Neuronal stem cell (in vitro differentiated cells): ENCODE results near the gene APOOL.
A peak's percentile ranks its signal among the peaks of the same experiment; 100 is the strongest.

Source experiments
- DNase-seq: peaks from one replicate; pipeline ENCODE4 v3.0.0-alpha.2; 2013; ENCODE audit warnings: low spot score
- H2AFZ ChIP-seq: one replicate; pipeline ENCODE4 v1.6.1; 2013; ENCODE audit warnings: mild to moderate bottlenecking, low read length, inconsistent platforms
- H2AK5ac ChIP-seq: 2 replicates; pipeline ENCODE4 v1.6.1; 2013; ENCODE audit warnings: low read depth, mild to moderate bottlenecking, inconsistent platforms, low read length, moderate library complexity, mixed read lengths
- H2BK120ac ChIP-seq: 2 replicates; pipeline ENCODE4 v1.6.1; 2013; ENCODE audit warnings: low read depth, mild to moderate bottlenecking, inconsistent platforms, low read length, moderate library complexity, mixed read lengths
- H2BK12ac ChIP-seq: one replicate; pipeline ENCODE4 v1.6.1; 2013; ENCODE audit warnings: low read length, inconsistent platforms
- H2BK15ac ChIP-seq: 2 replicates; pipeline ENCODE4 v1.6.1; 2013; ENCODE audit warnings: mild to moderate bottlenecking, low read length, inconsistent platforms, mixed read lengths
- H2BK5ac ChIP-seq: one replicate; pipeline ENCODE4 v1.6.1; 2013; ENCODE audit warnings: inconsistent platforms, mild to moderate bottlenecking, low read length, moderate library complexity
- H3K14ac ChIP-seq: one replicate; pipeline ENCODE4 v1.6.1; 2013; ENCODE audit warnings: low read length, inconsistent platforms
- H3K18ac ChIP-seq: 2 replicates; pipeline ENCODE4 v1.6.1; 2013; ENCODE audit warnings: low read length, inconsistent platforms
- H3K23ac ChIP-seq: 2 replicates; pipeline ENCODE4 v1.6.1; 2013; ENCODE audit warnings: low read depth, mild to moderate bottlenecking, mixed read lengths, low read length, inconsistent platforms; ENCODE audit not compliant: poor library complexity
- H3K27ac ChIP-seq: replicated peaks from 3 replicates; pipeline ENCODE4 v1.5.1; 2013; ENCODE audit warnings: low read length, inconsistent platforms
- H3K27me3 ChIP-seq, 3 experiments: 2 replicates each; pipeline ENCODE4 v1.6.1; 2013; ENCODE audit warnings: low read length in 3 of 3, mild to moderate bottlenecking in 2 of 3, inconsistent platforms in 1 of 3, low read depth in 1 of 3, mixed read lengths in 1 of 3, moderate library complexity in 1 of 3; ENCODE audit not compliant: control insufficient read depth in 3 of 3, insufficient read depth in 3 of 3
- H3K36me3 ChIP-seq, 2 donors: replicated peaks in 1 of 2; 2 replicates each; pipeline ENCODE4 v1.6.1; 2013; ENCODE audit warnings: low read length in 2 of 2; ENCODE audit not compliant: control insufficient read depth in 2 of 2, insufficient read depth in 2 of 2
- H3K4ac ChIP-seq: 2 replicates; pipeline ENCODE4 v1.6.1; 2013; ENCODE audit warnings: inconsistent platforms, mild to moderate bottlenecking, low read length, moderate library complexity
- H3K4me1 ChIP-seq, 2 donors: 1 replicate in 1 of 2; 2 replicates in 1 of 2; pipeline ENCODE4 v1.6.1; 2013; ENCODE audit warnings: low read length in 2 of 2, low read depth in 1 of 2; ENCODE audit not compliant: control insufficient read depth in 2 of 2, insufficient read depth in 1 of 2
- H3K4me2 ChIP-seq: one replicate; pipeline ENCODE4 v1.6.1; 2013; ENCODE audit warnings: mild to moderate bottlenecking, low read length, inconsistent platforms; ENCODE audit not compliant: insufficient read depth, poor library complexity, severe bottlenecking
- H3K4me3 ChIP-seq, 2 donors: 2 replicates each; pipeline ENCODE4 v1.5.1; 2013; ENCODE audit warnings: low read length in 2 of 2, mild to moderate bottlenecking in 2 of 2, inconsistent platforms in 1 of 2, moderate library complexity in 1 of 2
- H3K79me1 ChIP-seq: one replicate; pipeline ENCODE4 v1.6.1; 2013; ENCODE audit warnings: low read depth, mild to moderate bottlenecking, inconsistent platforms, low read length, moderate library complexity
- H3K9ac ChIP-seq: one replicate; pipeline ENCODE4 v1.6.1; 2013; ENCODE audit warnings: mild to moderate bottlenecking, low read depth, low read length, inconsistent platforms; ENCODE audit not compliant: poor library complexity
- H3K9me3 ChIP-seq, 2 donors: replicated peaks in 1 of 2; 2 replicates each; pipeline versions ENCODE3 to v1.6.1; 2013; ENCODE audit warnings: low read length in 2 of 2, mild to moderate bottlenecking in 2 of 2, inconsistent platforms in 1 of 2, low read depth in 1 of 2, mixed read lengths in 1 of 2, moderate library complexity in 1 of 2; ENCODE audit not compliant: control insufficient read depth in 2 of 2, insufficient read depth in 1 of 2
- H4K8ac ChIP-seq: one replicate; pipeline ENCODE4 v1.6.1; 2013; ENCODE audit warnings: low read depth, mild to moderate bottlenecking, inconsistent platforms, low read length, moderate library complexity
- H4K91ac ChIP-seq: one replicate; pipeline ENCODE4 v1.6.1; 2013; ENCODE audit warnings: low read length, low read depth, mild to moderate bottlenecking, inconsistent platforms; ENCODE audit not compliant: poor library complexity
- WGBS, 2 donors: extraction: QIAGEN DNeasy Blood & Tissue Kit; methylation state at CpG; one replicate each; pipeline ENCODE4 v1.1.7; 2013; ENCODE audit warnings: missing lambda C conversion rate in 2 of 2, mixed read lengths in 1 of 2; ENCODE audit not compliant: insufficient read length in 2 of 2, insufficient replicate concordance in 1 of 2; ENCODE audit errors: extremely low coverage in 2 of 2; 5-methylcytosine and 5-hydroxymethylcytosine counted together

The APOOL gene

GRCh38 chrX:85111347-85111746, 107.7 kb downstream of the APOOL start:
- no peaks in the 10 kb centered on the region for H3K4me1 ChIP-seq
- no peak overlapping the region for H2BK5ac ChIP-seq
- H2BK15ac ChIP-seq: no peak overlapping the region
- H3K14ac ChIP-seq: no peak overlapping the region
- no peak overlapping the region for H3K23ac ChIP-seq
- H4K8ac ChIP-seq: no peak overlapping the region
- no peak overlapping the region for H2BK12ac ChIP-seq
- no peak overlapping the region for H3K4me2 ChIP-seq
- H4K91ac ChIP-seq: no peak overlapping the region
- no peak overlapping the region for H3K27ac ChIP-seq
- H3K9ac ChIP-seq: no peak overlapping the region
- H3K18ac ChIP-seq: no peak overlapping the region
- no peaks in the 10 kb centered on the region for H3K27me3 ChIP-seq
- no peak overlapping the region for H2AK5ac ChIP-seq
- H2BK120ac ChIP-seq: no peak overlapping the region
- peak; percentile 0 for DNase-seq
- no peak overlapping the region for H3K4me3 ChIP-seq
- no peaks in the 10 kb centered on the region for H3K36me3 ChIP-seq
- no peak overlapping the region for H2AFZ ChIP-seq
- no peaks in the 10 kb centered on the region for H3K9me3 ChIP-seq
- no peaks in the 10 kb centered on the region for H3K79me1 ChIP-seq
- H3K4ac ChIP-seq: no peak overlapping the region
- no CpG with 5 or more reads among the region's 2 CpGs for WGBS, 2 donors

- WGBS, 2 donors: no CpG with 5 or more reads among the region's 9 CpGs
- Histone ChIP-seq H4K8ac (no peak overlapping the region), H2BK15ac (no peak overlapping the region), H3K14ac (no peak overlapping the region), H3K4me3 (no peak overlapping the region), H3K4me1 (no peaks in the 10 kb centered on the region), H2AK5ac (no peak overlapping the region), H2BK120ac (no peak overlapping the region), H2AFZ (no peak overlapping the region), H3K27ac (no peak overlapping the region), H3K79me1 (no peaks in the 10 kb centered on the region), H3K4me2 (no peak overlapping the region), H2BK12ac (no peak overlapping the region), H4K91ac (no peak overlapping the region), H3K18ac (no peak overlapping the region), H3K9me3 (no peaks in the 10 kb centered on the region), H3K4ac (no peak overlapping the region), H3K23ac (no peak overlapping the region), H2BK5ac (no peak overlapping the region), H3K9ac (no peak overlapping the region), H3K27me3 (no peaks in the 10 kb centered on the region), H3K36me3 (no peaks in the 10 kb centered on the region)
- no peak for DNase-seq
Measured at GRCh38 chrX:85112293-85112692, 108.6 kb downstream of the APOOL start.

- no peak overlapping the region for H3K9ac ChIP-seq
- no peak overlapping the region for H2AFZ ChIP-seq
- H3K18ac ChIP-seq: no peak overlapping the region
- H3K4me3 ChIP-seq: no peak overlapping the region
- no peak overlapping the region for H2AK5ac ChIP-seq
- H2BK15ac ChIP-seq: no peak overlapping the region
- H3K14ac ChIP-seq: no peak overlapping the region
- DNase-seq: no peak
- no peaks in the 10 kb centered on the region for H3K27me3 ChIP-seq
- H3K4me1 ChIP-seq: no peaks in the 10 kb centered on the region
- no peak overlapping the region for H4K8ac ChIP-seq
- no peaks in the 10 kb centered on the region for H3K79me1 ChIP-seq
- H3K23ac ChIP-seq: no peak overlapping the region
- no peaks in the 10 kb centered on the region for H3K36me3 ChIP-seq
- H3K9me3 ChIP-seq: no peaks in the 10 kb centered on the region
- no peak overlapping the region for H3K4me2 ChIP-seq
- WGBS, 2 donors: no CpG with 5 or more reads among the region's 2 CpGs
- no peak overlapping the region for H2BK120ac ChIP-seq
- H2BK12ac ChIP-seq: no peak overlapping the region
- no peak overlapping the region for H3K4ac ChIP-seq
- no peak overlapping the region for H4K91ac ChIP-seq
- H2BK5ac ChIP-seq: no peak overlapping the region
- no peak overlapping the region for H3K27ac ChIP-seq
Measured at GRCh38 chrX:85113746-85114145, 110.1 kb downstream of the APOOL start.

- Histone ChIP-seq H3K79me1 (no peaks in the 10 kb centered on the region), H3K18ac (no peak overlapping the region), H3K27me3 (no peaks in the 10 kb centered on the region), H2BK5ac (no peak overlapping the region), H2BK12ac (no peak overlapping the region), H2AFZ (no peak overlapping the region), H3K36me3 (no peaks in the 10 kb centered on the region), H3K9ac (no peak overlapping the region), H3K4me3 (no peak overlapping the region), H3K27ac (no peak overlapping the region), H3K23ac (no peak overlapping the region), H4K8ac (no peak overlapping the region), H3K4me2 (no peak overlapping the region), H2AK5ac (no peak overlapping the region), H2BK15ac (no peak overlapping the region), H3K4ac (no peak overlapping the region), H3K9me3 (no peaks in the 10 kb centered on the region), H3K14ac (no peak overlapping the region), H3K4me1 (no peaks in the 10 kb centered on the region), H4K91ac (no peak overlapping the region), H2BK120ac (no peak overlapping the region)
- no peak for DNase-seq
- WGBS, 2 donors: no CpG with 5 or more reads among the region's 3 CpGs
Measured at GRCh38 chrX:85114171-85114570, 110.5 kb downstream of the APOOL start.
